T-cell (primary cell): ENCODE data around the gene MTHFR. TPM values are rescaled to one million over a fixed set of nuclear protein-coding genes. Genes with fewer than 3 reads are reported as not detected.

Experiments used
- ATAC-seq, 4 experiments: fragments of 200-7000 bp in 3 of 4; fragments of 150-1000 bp in 1 of 4; cut with Tn5 transposase; replicated peaks in 1 of 4; 1 replicate in 3 of 4; 2 replicates in 1 of 4; pipeline ENCODE4 v1.10.0; 2021; ENCODE audit warnings: moderate library complexity in 3 of 4, mild to moderate bottlenecking in 2 of 4, moderate number of reproducible peaks in 1 of 4
- CTCF ChIA-PET, 2 donors: fragments of 300-600 bp; sonication (Branson Sonifier 250); formaldehyde crosslinking; loops; one replicate each; lab custom pipeline; 2022; ENCODE audit warnings: antibody characterized with exemption in 2 of 2; lab: Charles Lee
- POLR2A ChIA-PET, 2 donors: fragments of 300-600 bp; sonication (Branson Sonifier 250); formaldehyde crosslinking; loops; one replicate each; lab custom pipeline; 2022; ENCODE audit warnings: antibody characterized with exemption in 2 of 2; lab: Charles Lee
- DNase-seq, 35 experiments: peaks; one replicate each; pipeline versions ENCODE4 v3.0.0 to v3.0.0-alpha.2; 2013 to 2023
- H3K27ac ChIP-seq: one replicate; pipeline ENCODE4 v1.5.1; 2013; ENCODE audit warnings: low read length
- H3K27me3 ChIP-seq, 2 experiments: replicated peaks in 1 of 2; 1 replicate in 1 of 2; 2 replicates in 1 of 2; pipeline versions ENCODE4 v1.6.1 to v1.7.0; 2013; ENCODE audit warnings: low read length in 1 of 2, mixed read lengths in 1 of 2; ENCODE audit not compliant: control insufficient read depth in 2 of 2, insufficient read depth in 2 of 2; ENCODE audit errors: extremely low read depth in 1 of 2
- H3K36me3 ChIP-seq, 2 donors: 1 replicate in 1 of 2; 2 replicates in 1 of 2; pipeline versions ENCODE4 v1.6.1 to v1.7.0; 2013; ENCODE audit warnings: low read length in 1 of 2; ENCODE audit not compliant: control insufficient read depth in 2 of 2, insufficient read depth in 1 of 2; ENCODE audit errors: extremely low read depth in 1 of 2
- H3K4me1 ChIP-seq, 2 experiments: 1 replicate in 1 of 2; 2 replicates in 1 of 2; pipeline versions ENCODE4 v1.6.1 to v1.7.0; 2013; ENCODE audit warnings: low read length in 2 of 2, mixed read lengths in 1 of 2; ENCODE audit not compliant: insufficient read depth in 2 of 2, control insufficient read depth in 1 of 2; ENCODE audit errors: extremely low read depth in 1 of 2
- H3K4me3 ChIP-seq, 2 donors: 1 replicate in 1 of 2; 2 replicates in 1 of 2; pipeline versions ENCODE4 v1.5.1 to v1.7.0; 2013; ENCODE audit warnings: mild to moderate bottlenecking in 2 of 2, low read length in 1 of 2, moderate library complexity in 1 of 2; ENCODE audit not compliant: control insufficient read depth in 1 of 2; ENCODE audit errors: extremely low read depth in 1 of 2
- H3K9me3 ChIP-seq: 2 replicates; pipeline ENCODE4 v1.7.0; 2013
- H3K27ac Mint-ChIP-seq, 2 donors: one replicate each; pipeline ENCODE4 v1.8.0; 2020 to 2021; ENCODE audit warnings: mild to moderate bottlenecking in 2 of 2, mixed read lengths in 2 of 2
- H3K27me3 Mint-ChIP-seq, 2 donors: one replicate each; pipeline ENCODE4 v1.8.0; 2021 to 2022; ENCODE audit warnings: mixed read lengths in 2 of 2
- H3K36me3 Mint-ChIP-seq: one replicate; pipeline ENCODE4 v1.8.0; 2021; ENCODE audit warnings: mixed read lengths
- H3K4me1 Mint-ChIP-seq, 3 donors: one replicate each; pipeline ENCODE4 v1.8.0; 2020 to 2022; ENCODE audit warnings: mixed read lengths in 3 of 3, mild to moderate bottlenecking in 1 of 3
- H3K4me3 Mint-ChIP-seq, 3 donors: one replicate each; pipeline ENCODE4 v1.8.0; 2020 to 2022; ENCODE audit warnings: mild to moderate bottlenecking in 3 of 3, mixed read lengths in 3 of 3, moderate library complexity in 3 of 3
- H3K9me3 Mint-ChIP-seq, 3 donors: one replicate each; pipeline ENCODE4 v1.8.0; 2020 to 2022; ENCODE audit warnings: mixed read lengths in 3 of 3
- WGBS: methylation state at CpG from one replicate; pipeline ENCODE4 v1.1.5; 2013; ENCODE audit warnings: missing lambda C conversion rate; ENCODE audit not compliant: insufficient coverage; 5-methylcytosine and 5-hydroxymethylcytosine counted together
- total RNA-seq, 35 experiments: library from RNA in 6 of 35; stranded (reverse) in 6 of 35; fragments of 120-200 nt in 1 of 35; gene quantifications; one replicate each; pipeline versions ENCODE4 v1.2.1 to v1.2.4 and lab custom pipeline; 2013 to 2026

Gene MTHFR
- total RNA-seq, 5 donors from 2014 or later (not counting 1 experiment from before 2014, with no cell fraction given), result 40.2 to 62.2 (median 48.2) TPM

GRCh38 chr1:11847667-11848372, 42.1 kb upstream of the MTHFR start, which contains the start of gene NPPA:
Gene NPPA, minus strand, starts transcription at chr1:11847783. Its CDS starts 99 bp downstream, at chr1:11847684.
- no peaks in the 10 kb centered on the region for H3K36me3 ChIP-seq
- no peaks in the 10 kb centered on the region for H3K4me1 ChIP-seq
- no peak within 1 kb of the TSS for H3K27ac ChIP-seq
- H3K27ac Mint-ChIP-seq, result no peak within 1 kb of the TSS
- H3K27me3 ChIP-seq, result peaks cover 0 to 7% of the 10 kb centered on the region in 2 experiments
- H3K9me3 Mint-ChIP-seq, result no peaks in the 10 kb centered on the region
- CTCF ChIA-PET, result no interaction called here
- H3K36me3 Mint-ChIP-seq, result peaks cover 12% of the 10 kb centered on the region
- peaks cover 9 to 10% of the 10 kb centered on the region in 2 donors for H3K27me3 Mint-ChIP-seq
- ATAC-seq, result no peak
- no peaks in the 10 kb centered on the region for H3K9me3 ChIP-seq
- H3K4me3 Mint-ChIP-seq, result no peak within 1 kb of the TSS
- DNase-seq, result no peak
- H3K4me3 ChIP-seq, result no peak within 1 kb of the TSS
- POLR2A ChIA-PET, result interaction anchor here in 1 of 2 donors (0.6 kb wide), 1 partner anchor 1720 kb away, joined by 3 read pairs; no protein-coding TSS in a partner anchor
- H3K4me1 Mint-ChIP-seq, result peaks cover 0 to 6% (median 3%) of the 10 kb centered on the region in 3 donors
- 79% methylated on average over 9 of the region's 18 CpGs for WGBS

GRCh38 chr1:11845641-11846335, 40.0 kb upstream of the MTHFR start:
- DNase-seq, result peak in 3 of 35 experiments; percentile 2 to 45 (median 8)
- Histone ChIP-seq H3K36me3 (peaks cover 8 to 15% of the 10 kb centered on the region in 2 donors), H3K27me3 (no peaks in the 10 kb centered on the region), H3K4me3 (no peak overlapping the region), H3K4me1 (no peaks in the 10 kb centered on the region), H3K27ac (no peak overlapping the region), H3K9me3 (no peaks in the 10 kb centered on the region)
- Mint-ChIP-seq H3K9me3 (no peaks in the 10 kb centered on the region), H3K36me3 (peaks cover 27% of the 10 kb centered on the region), H3K27me3 (no peaks in the 10 kb centered on the region), H3K27ac (no peak overlapping the region), H3K4me3 (no peak overlapping the region), H3K4me1 (peaks cover 0 to 6% (median 6%) of the 10 kb centered on the region in 3 donors)
- peak in 1 of 4 experiments; percentile 61 for ATAC-seq
- 40% methylated on average over 1 of the region's 5 CpGs for WGBS
- ChIA-PET POLR2A (interaction anchor here in 1 of 2 donors (0.7 kb wide), 1 partner anchor 375 kb away, joined by 3 read pairs; no protein-coding TSS in a partner anchor), CTCF (interaction anchor here in 1 of 2 donors (0.7 kb wide), 1 partner anchor 571 kb away, joined by 3 read pairs; no protein-coding TSS in a partner anchor)

- ChIA-PET CTCF (interaction anchor here (0.6 to 1.1 kb wide), 2 partner anchors 18 to 843 kb away, joined by 3 to 8 read pairs; no protein-coding TSS in a partner anchor), POLR2A (no interaction called here)
- Histone ChIP-seq H3K36me3 (peaks cover 18 to 41% of the 10 kb centered on the region in 2 donors), H3K9me3 (no peaks in the 10 kb centered on the region), H3K4me3 (no peak overlapping the region), H3K27ac (no peak overlapping the region), H3K27me3 (no peaks in the 10 kb centered on the region), H3K4me1 (no peaks in the 10 kb centered on the region)
- DNase-seq (no peak), ATAC-seq (no peak)
- WGBS, result 67% methylated on average over 16 of the region's 19 CpGs
- H3K9me3 Mint-ChIP-seq, result no peaks in the 10 kb centered on the region
- H3K4me3 Mint-ChIP-seq, result no peak overlapping the region
- H3K27ac Mint-ChIP-seq, result no peak overlapping the region
- no peaks in the 10 kb centered on the region for H3K27me3 Mint-ChIP-seq
- peaks cover 6 to 15% (median 8%) of the 10 kb centered on the region in 3 donors for H3K4me1 Mint-ChIP-seq
- peaks cover 40% of the 10 kb centered on the region for H3K36me3 Mint-ChIP-seq
These were observed 36.6 kb upstream of the MTHFR start for GRCh38 chr1:11842154-11843041.

GRCh38 chr1:11841245-11842153, 35.7 kb upstream of the MTHFR start:
- Histone ChIP-seq H3K27ac (no peak overlapping the region), H3K27me3 (no peaks in the 10 kb centered on the region), H3K4me3 (no peak overlapping the region), H3K4me1 (no peaks in the 10 kb centered on the region), H3K36me3 (peaks cover 26 to 50% of the 10 kb centered on the region in 2 donors), H3K9me3 (no peaks in the 10 kb centered on the region)
- ChIA-PET CTCF (interaction anchor here (0.6 to 1.1 kb wide), 2 partner anchors 17 to 842 kb away, joined by 3 to 8 read pairs; no protein-coding TSS in a partner anchor), POLR2A (interaction anchor here in 1 of 2 donors (0.5 to 0.6 kb wide), 2 partner anchors 90 to 141 kb away, joined by 3 to 4 read pairs; no protein-coding TSS in a partner anchor)
- 94% methylated on average over 14 of the region's 17 CpGs for WGBS
- ATAC-seq (no peak), DNase-seq (no peak)
- H3K27ac Mint-ChIP-seq, result no peak overlapping the region
- no peaks in the 10 kb centered on the region for H3K9me3 Mint-ChIP-seq
- peaks cover 43% of the 10 kb centered on the region for H3K36me3 Mint-ChIP-seq
- H3K4me3 Mint-ChIP-seq, result no peak overlapping the region
- H3K27me3 Mint-ChIP-seq, result no peaks in the 10 kb centered on the region
- H3K4me1 Mint-ChIP-seq, result peaks cover 6 to 15% (median 8%) of the 10 kb centered on the region in 3 donors
